LoVo (cell line): ENCODE data around the gene KCNJ2.

Experiments used
- DNase-seq: peaks from one replicate; pipeline ENCODE4 v3.0.0-alpha.2; 2016; ENCODE audit warnings: low spot score

Gene KCNJ2

GRCh38 chr17:70168977-70169708 is at the start of gene KCNJ2:
KCNJ2 (plus strand) TSS chr17:70169532; CDS start chr17:70175040, 5,508 bp downstream.
- peak; percentile 76 for DNase-seq

GRCh38 chr17:70119545-70119944 is 49.8 kb upstream of the KCNJ2 start:
- no peak for DNase-seq

DNA sequence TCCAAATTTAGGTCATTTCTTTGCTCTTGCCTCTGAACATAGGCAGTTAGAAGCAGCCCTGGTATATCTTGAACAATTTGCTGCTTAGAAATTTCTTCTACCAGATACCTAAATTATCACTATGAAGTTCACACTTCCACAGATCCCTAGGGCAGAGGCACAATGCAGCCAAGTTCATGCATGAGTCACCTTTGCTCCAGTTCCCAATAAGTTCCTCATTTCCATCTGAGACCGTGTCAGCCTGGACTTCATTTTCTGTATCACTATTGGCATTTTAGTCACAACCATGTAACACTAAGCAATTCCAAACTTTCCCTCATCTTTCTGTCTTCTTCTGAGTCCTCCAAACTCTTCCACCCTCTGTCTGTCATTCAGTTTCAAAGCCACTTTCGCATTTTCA is 49.3 kb upstream of the KCNJ2 start:
- DNase-seq: no peak

- DNase-seq: no peak
These were observed 48.9 kb upstream of the KCNJ2 start for GRCh38 chr17:70120425-70120824.

GRCh38 chr17:70121126-70121525 is 48.2 kb upstream of the KCNJ2 start:
- DNase-seq: no peak

- DNase-seq: no peak
These were observed 46.1 kb upstream of the KCNJ2 start for GRCh38 chr17:70123193-70123592.

DNA sequence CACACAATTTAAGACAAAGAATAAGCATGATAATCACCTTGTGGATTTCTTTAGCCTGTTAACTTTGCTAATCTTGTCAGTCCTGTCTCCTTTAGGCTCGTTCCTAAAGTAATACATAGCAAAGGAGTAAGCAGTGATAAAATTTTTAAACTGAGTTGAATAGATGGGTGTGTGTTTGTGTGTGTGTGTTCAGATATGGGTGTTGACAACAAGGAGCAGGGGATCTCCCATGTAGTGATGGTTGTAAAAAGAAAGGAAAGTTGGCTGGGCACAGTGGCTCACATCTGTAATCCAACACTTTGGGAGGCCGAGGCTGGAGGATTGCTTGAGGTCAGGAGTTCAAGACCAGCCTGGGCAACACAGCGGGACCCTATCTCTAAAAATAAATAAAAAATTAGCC is 44.6 kb upstream of the KCNJ2 start:
- DNase-seq: no peak

DNA sequence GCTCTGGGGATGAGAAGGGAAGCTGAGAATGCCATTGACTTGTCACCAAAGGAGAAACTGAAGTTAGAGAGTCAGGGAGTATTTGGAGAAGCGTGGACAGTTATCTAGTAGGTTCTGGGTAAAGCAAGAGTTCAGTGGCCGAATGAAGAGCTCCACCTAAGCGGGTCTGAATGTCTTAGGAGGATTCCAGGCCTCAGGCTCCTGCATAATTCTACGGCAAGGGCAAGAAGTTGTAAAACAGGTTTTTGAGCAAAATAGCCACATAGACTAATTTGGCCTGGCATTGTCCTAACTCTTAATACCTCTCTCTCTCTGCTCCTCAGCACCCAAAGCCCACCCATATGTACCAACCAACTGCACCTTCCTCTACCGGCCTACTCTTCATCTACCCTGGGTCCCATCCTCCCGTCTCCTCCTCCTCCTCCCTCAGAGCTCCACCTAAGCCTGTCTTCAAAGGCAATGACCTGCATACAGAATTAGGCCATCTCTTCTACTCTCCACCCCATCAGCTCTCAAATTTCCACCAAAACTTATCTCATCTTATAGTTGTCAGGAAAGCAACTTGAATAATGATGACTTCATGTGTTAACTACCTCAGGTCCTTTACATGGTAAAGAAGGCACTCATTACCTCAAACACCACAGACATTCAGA is 42.0 kb upstream of the KCNJ2 start:
- DNase-seq: no peak

- DNase-seq: no peak
These were observed 40.5 kb upstream of the KCNJ2 start for GRCh38 chr17:70128727-70129238.

GRCh38 chr17:70130289-70130688 is 39.0 kb upstream of the KCNJ2 start:
- no peak for DNase-seq

DNA sequence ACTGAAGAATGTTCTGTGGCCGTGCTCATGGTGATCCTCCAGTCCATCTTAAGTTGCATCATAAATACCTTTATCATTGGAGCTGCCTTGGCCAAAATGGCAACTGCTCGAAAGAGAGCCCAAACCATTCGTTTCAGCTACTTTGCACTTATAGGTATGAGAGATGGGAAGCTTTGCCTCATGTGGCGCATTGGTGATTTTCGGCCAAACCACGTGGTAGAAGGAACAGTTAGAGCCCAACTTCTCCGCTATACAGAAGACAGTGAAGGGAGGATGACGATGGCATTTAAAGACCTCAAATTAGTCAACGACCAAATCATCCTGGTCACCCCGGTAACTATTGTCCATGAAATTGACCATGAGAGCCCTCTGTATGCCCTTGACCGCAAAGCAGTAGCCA is 36.8 kb upstream of the KCNJ2 start:
- DNase-seq: no peak

GRCh38 chr17:70134042-70134441 is 35.3 kb upstream of the KCNJ2 start:
- DNase-seq: no peak

GRCh38 chr17:70134777-70135176 is 34.6 kb upstream of the KCNJ2 start:
- DNase-seq: no peak

- no peak for DNase-seq
These were observed 33.2 kb upstream of the KCNJ2 start for GRCh38 chr17:70136131-70136530.

- DNase-seq: peak; percentile 40
These were observed 31.7 kb upstream of the KCNJ2 start for GRCh38 chr17:70137451-70138230.

DNA sequence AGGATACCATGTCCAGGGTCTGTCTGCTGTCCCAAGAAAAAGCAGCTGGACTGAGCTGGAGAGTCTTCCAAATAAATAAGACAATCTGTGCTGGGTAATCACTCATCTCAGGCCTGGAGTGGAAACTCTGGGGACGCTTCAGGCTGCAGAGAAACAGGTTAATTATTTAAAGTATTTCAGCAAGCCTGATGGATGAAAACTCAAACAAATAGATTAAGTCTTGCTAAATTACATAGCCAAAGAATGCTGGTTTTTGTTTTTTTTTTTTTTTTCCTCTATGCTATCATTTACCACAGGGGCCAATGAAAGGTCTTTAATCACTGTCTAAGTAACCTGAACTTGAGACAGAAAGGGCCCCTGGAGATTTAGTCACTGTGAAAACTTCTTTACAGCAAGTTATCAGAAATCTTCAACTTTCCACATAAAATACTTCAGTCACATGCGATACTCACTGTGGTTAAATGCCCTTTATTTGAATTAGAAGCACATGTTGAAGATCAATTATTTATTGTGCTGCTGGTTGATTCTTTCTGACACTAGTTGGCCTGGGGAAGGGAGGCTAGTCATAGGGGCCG is 31.0 kb upstream of the KCNJ2 start:
- no peak for DNase-seq

GRCh38 chr17:70139449-70139993 is 29.8 kb upstream of the KCNJ2 start:
- DNase-seq: no peak

- DNase-seq: peak; percentile 45
These were observed 25.0 kb upstream of the KCNJ2 start for GRCh38 chr17:70144260-70144846.

GRCh38 chr17:70153210-70153609 is 16.1 kb upstream of the KCNJ2 start:
- no peak for DNase-seq

DNA sequence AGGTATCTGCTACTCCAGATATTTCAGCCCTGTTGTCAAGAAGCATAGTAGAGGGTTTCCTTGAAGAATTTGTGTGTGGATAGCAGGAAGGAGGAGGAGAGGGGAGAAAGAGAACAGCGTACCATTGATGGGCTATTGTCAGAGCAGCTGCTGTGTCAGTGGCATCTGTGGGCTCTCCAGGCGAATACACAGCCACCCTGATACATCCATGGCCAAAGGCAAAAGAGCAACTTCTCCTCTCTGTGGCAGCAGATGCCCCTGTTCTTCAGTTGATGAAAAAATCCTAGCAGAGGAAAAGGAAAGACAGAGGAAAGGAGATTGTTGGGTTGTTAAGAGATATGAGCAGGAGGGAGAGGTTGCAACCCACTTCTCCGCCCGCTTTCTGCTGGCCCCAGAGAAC is 12.2 kb upstream of the KCNJ2 start:
- DNase-seq: no peak

GRCh38 chr17:70158180-70158579 is 11.2 kb upstream of the KCNJ2 start:
- DNase-seq: no peak

DNA sequence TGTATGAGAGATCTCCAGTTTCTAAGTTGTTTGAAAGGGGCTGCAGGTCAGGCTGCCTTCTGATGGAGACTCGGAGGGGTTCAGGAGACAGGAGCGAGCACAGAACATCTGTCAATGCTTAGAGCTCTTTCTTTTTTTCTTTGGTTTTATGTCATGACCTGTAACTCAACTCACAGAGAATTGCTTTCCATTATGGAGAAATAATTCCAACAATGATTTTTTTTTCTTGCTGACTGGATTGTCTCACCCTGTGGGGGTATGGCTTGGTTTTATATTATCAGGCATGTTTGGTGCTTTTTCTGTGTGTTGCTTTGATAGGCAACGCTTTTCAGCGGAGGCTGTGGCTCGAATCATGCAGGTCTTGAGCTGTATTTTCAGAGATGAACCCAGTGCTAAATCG is 10.7 kb upstream of the KCNJ2 start:
- no peak for DNase-seq
